GM12878 (cell line): ENCODE data around the gene FERMT1. TPM values are rescaled to one million over a fixed set of nuclear protein-coding genes. Genes with fewer than 3 reads are reported as not detected.

Source experiments
- ATAC-seq: fragments of 200-7000 bp; cut with Tn5 transposase; 3 replicates; pipeline ENCODE4 v1.9.1; 2020; ENCODE audit warnings: mild to moderate bottlenecking, moderate library complexity
- BruUV-seq: library from RNA; stranded (reverse); fragments of 400-500 nt; replicated peaks from 2 replicates; lab custom pipeline; 2021; lab: Mats Ljungman, UMichigan
- CTCF ChIA-PET: fragments of 300-600 bp; sonication (Branson Sonifier 250); formaldehyde crosslinking; extraction: SDS; loops from one replicate; lab custom pipeline; 2021; ENCODE audit warnings: inconsistent platforms; lab: Yijun Ruan, JAX
- POLR2A ChIA-PET: fragments of 350-600 bp; formaldehyde crosslinking; extraction: SDS; loops from one replicate; lab custom pipeline; 2021; ENCODE audit warnings: inconsistent platforms; lab: Charles Lee
- RAD21 ChIA-PET: fragments of 300-600 bp; sonication (Branson Sonifier 250); formaldehyde crosslinking; loops from one replicate; lab custom pipeline; 2023; ENCODE audit warnings: antibody characterized with exemption; ENCODE audit not compliant: unreplicated experiment; lab: Charles Lee
- SMC1A ChIA-PET: fragments of 300-600 bp; sonication (Branson Sonifier 250); formaldehyde crosslinking; loops from one replicate; lab custom pipeline; 2023; ENCODE audit not compliant: unreplicated experiment, uncharacterized antibody; lab: Charles Lee
- DNase-seq: peaks from one replicate; pipeline ENCODE4 v3.0.0-alpha.2; 2011; ENCODE audit warnings: low read depth, low spot score
- FAIRE-seq: peaks from 3 replicates; lab custom pipeline; 2011; peaks lifted over from hg19 to GRCh38; lab: Jason Lieb, UNC
- H2AFZ ChIP-seq: 2 replicates; pipeline ENCODE4 v1.6.0; 2011; ENCODE audit warnings: low read depth, low read length, control low read depth; ENCODE audit not compliant: control insufficient read depth
- H3K27ac ChIP-seq: 2 replicates; pipeline ENCODE4 v1.5.1; 2011; ENCODE audit warnings: control low read depth; ENCODE audit not compliant: control insufficient read depth, insufficient read depth
- H3K27me3 ChIP-seq, 2 experiments: replicated peaks in 1 of 2; 2 replicates each; pipeline versions ENCODE4 v1.6.0 to v1.6.1; 2011; ENCODE audit warnings: low read length in 1 of 2; ENCODE audit not compliant: control insufficient read depth in 2 of 2, insufficient read depth in 2 of 2
- H3K36me3 ChIP-seq, 2 experiments: 2 replicates each; pipeline ENCODE4 v1.5.1; 2011; ENCODE audit warnings: low read length in 1 of 2; ENCODE audit not compliant: control insufficient read depth in 2 of 2, insufficient read depth in 2 of 2
- H3K4me1 ChIP-seq: 2 replicates; pipeline ENCODE4 v1.6.1; 2011; ENCODE audit warnings: mild to moderate bottlenecking, low read length, moderate library complexity, mixed read lengths; ENCODE audit not compliant: control insufficient read depth, insufficient read depth
- H3K4me2 ChIP-seq: 2 replicates; pipeline ENCODE4 v1.6.0; 2011; ENCODE audit warnings: control low read depth; ENCODE audit not compliant: control insufficient read depth, insufficient read depth
- H3K4me3 ChIP-seq: fragments of 200-600 bp; sonication (generic); 2 replicates; pipeline ENCODE4 v1.5.1; 2016
- H3K79me2 ChIP-seq: 2 replicates; pipeline ENCODE4 v1.6.0; 2011; ENCODE audit warnings: low read length; ENCODE audit not compliant: control insufficient read depth, insufficient read depth
- H3K9ac ChIP-seq: 2 replicates; pipeline ENCODE4 v1.8.0; 2011; ENCODE audit warnings: low read length, control low read depth, mixed read lengths; ENCODE audit not compliant: control insufficient read depth, insufficient read depth
- H3K9me3 ChIP-seq: replicated peaks from 3 replicates; pipeline ENCODE4 v1.5.1; 2011; ENCODE audit warnings: mild to moderate bottlenecking, low read length; ENCODE audit not compliant: control insufficient read depth, insufficient read depth
- H4K20me1 ChIP-seq: 2 replicates; pipeline ENCODE4 v1.6.0; 2011; ENCODE audit not compliant: control insufficient read depth, insufficient read depth
- CBFB ChIP-seq: IDR thresholded peaks from 2 replicates; pipeline ENCODE4 v1.6.1; 2016; ENCODE audit warnings: antibody characterized with exemption, low read depth
- CUX1 ChIP-seq: IDR thresholded peaks from 2 replicates; pipeline ENCODE4 v1.6.1; 2012; ENCODE audit warnings: improper control_type of control experiment, low read depth, low read length; ENCODE audit not compliant: insufficient replicate concordance
- E4F1 ChIP-seq: fragments of 450-650 bp; IDR thresholded peaks from 2 replicates; pipeline ENCODE4 v1.6.1; 2018; ENCODE audit warnings: borderline replicate concordance, mild to moderate bottlenecking; ENCODE audit not compliant: partially characterized antibody
- FOXM1 ChIP-seq: IDR thresholded peaks from 2 replicates; pipeline ENCODE4 v1.6.1; 2012; ENCODE audit warnings: low read depth, mild to moderate bottlenecking, inconsistent platforms, low read length, moderate library complexity
- HDAC6 ChIP-seq: fragments of 200-600 bp; sonication (generic); IDR thresholded peaks from one replicate; pipeline ENCODE4 v1.8.0; 2017; ENCODE audit warnings: antibody characterized with exemption; ENCODE audit not compliant: unreplicated experiment
- HSF1 ChIP-seq: fragments of 150-350 bp; IDR thresholded peaks from 2 replicates; pipeline ENCODE4 v1.6.1; 2014; ENCODE audit warnings: mild to moderate bottlenecking, low read depth, low read length
- IRF3 ChIP-seq: fragments of 450-650 bp; IDR thresholded peaks from 2 replicates; pipeline ENCODE4 v1.6.1; 2014; ENCODE audit warnings: mild to moderate bottlenecking
- MXI1 ChIP-seq: fragments of 150-350 bp; IDR thresholded peaks from 2 replicates; pipeline ENCODE4 v1.6.1; 2011; ENCODE audit warnings: low read depth, mild to moderate bottlenecking, inconsistent platforms, low read length, improper control_type of control experiment
- PAX8 ChIP-seq: fragments of 450-650 bp; IDR thresholded peaks from 2 replicates; pipeline ENCODE4 v1.6.1; 2017; ENCODE audit warnings: mild to moderate bottlenecking, moderate library complexity
- SP1 ChIP-seq: IDR thresholded peaks from one replicate; pipeline ENCODE4 v1.6.1; 2011; ENCODE audit warnings: low read depth, low read length
- SUZ12 ChIP-seq: fragments of 200-600 bp; sonication (generic); IDR thresholded peaks from one replicate; pipeline ENCODE4 v1.6.1; 2018; ENCODE audit warnings: antibody characterized with exemption, mild to moderate bottlenecking; ENCODE audit not compliant: unreplicated experiment
- TCF12 ChIP-seq: IDR thresholded peaks from 2 replicates; pipeline ENCODE4 v1.6.1; 2011; ENCODE audit warnings: low read depth, mild to moderate bottlenecking, low read length
- TCF7 ChIP-seq: IDR thresholded peaks from 2 replicates; pipeline ENCODE4 v1.6.1; 2014; ENCODE audit warnings: antibody characterized with exemption, borderline replicate concordance
- ZSCAN29 ChIP-seq: fragments of 450-650 bp; IDR thresholded peaks from 2 replicates; pipeline ENCODE4 v1.6.1; 2017; ENCODE audit warnings: mild to moderate bottlenecking, moderate library complexity
- WGBS: methylation state at CpG from one replicate; pipeline ENCODE4 v1.1.6; 2016; ENCODE audit warnings: low lambda C conversion rate; ENCODE audit not compliant: insufficient replicate concordance, insufficient coverage; ENCODE audit errors: missing lambda C conversion rate; 5-methylcytosine and 5-hydroxymethylcytosine counted together
- in situ Hi-C: fragments of 300-500 bp; cut with MboI; formaldehyde crosslinking; loops from 9 replicates; pipeline ENCODE4 v1.14.3; 2018; ENCODE audit warnings: mixed read lengths
- intact Hi-C: fragments of 100-400 bp; cut with micrococcal nuclease; formaldehyde crosslinking; loops from one replicate; pipeline ENCODE4 v1.14.2; 2022; ENCODE audit not compliant: unreplicated experiment
- polyA plus RNA-seq, 11 experiments: library from polyadenylated mRNA; depleted of rRNA in 4 of 11; unstranded in 6 of 11; stranded (reverse) in 5 of 11; fragments of >200 nt; fragmentation: Nextera tagmentation in 4 of 11; fragmentation: Illumina TruSeq in 1 of 11; extraction: Ambion mirVana in 4 of 11; extraction: Trizol in 1 of 11; gene quantifications; 1 replicate in 1 of 11; 2 replicates in 10 of 11; pipeline versions ENCODE4 v1.2.1 to v1.2.3, GENCODE V29; 2011 to 2016; ENCODE audit warnings: inconsistent platforms in 2 of 11, missing spikeins in 2 of 11, low read depth in 1 of 11
- total RNA-seq, 4 experiments: library from RNA; depleted of rRNA in 3 of 4; stranded (reverse); fragments of >200 nt in 3 of 4; fragmentation: Illumina TruSeq in 1 of 4; extraction: Trizol in 1 of 4; gene quantifications; 2 replicates each; pipeline versions ENCODE4 v1.2.1 to v1.2.3, GENCODE V29; 2013 to 2021

The FERMT1 gene
- total and polyA plus RNA-seq, 10 of the 15 experiments (the other 5 are each of a cell fraction or from before 2014, with no cell fraction given) = 0.04 to 3.1 (median 0.45) TPM

GRCh38 chr20:6053064-6053775 lies 69.6 kb downstream of the FERMT1 start:
- BruUV-seq = no TSS peak
- in situ Hi-C loops = no loop called here
- TF ChIP-seq PAX8 (no peak), FOXM1 (no peak), SUZ12 (no peak), CUX1 (no peak), SP1 (no peak), IRF3 (no peak), CBFB (no peak), HSF1 (no peak), MXI1 (no peak), E4F1 (no peak), HDAC6 (no peak), TCF12 (no peak), TCF7 (no peak), ZSCAN29 (no peak)

More at GRCh38 chr20:6053064-6053775, 69.6 kb downstream of the FERMT1 start:
- H3K4me2 ChIP-seq = no peak overlapping the region
- no peaks in the 10 kb centered on the region for H3K4me1 ChIP-seq
- intact Hi-C loops = no loop called here
- no peak overlapping the region for H3K9ac ChIP-seq
- ATAC-seq (no peak), FAIRE-seq (no peak), DNase-seq (no peak)
- no peaks in the 10 kb centered on the region for H4K20me1 ChIP-seq
- ChIA-PET POLR2A (no interaction called here), CTCF (interaction anchor here (0.6 kb wide), 1 partner anchor 525 kb away, joined by 3 read pairs; no protein-coding TSS in a partner anchor), SMC1A (no interaction called here), RAD21 (no interaction called here)
- no peaks in the 10 kb centered on the region for H3K79me2 ChIP-seq
- no peaks in the 10 kb centered on the region for H3K36me3 ChIP-seq
- H3K27me3 ChIP-seq = peaks cover 3 to 9% of the 10 kb centered on the region in 2 experiments; a peak in 3 of 4 replicates
- no peaks in the 10 kb centered on the region for H3K9me3 ChIP-seq
- 38% methylated on average over 8 of the region's 8 CpGs for WGBS
- H3K4me3 ChIP-seq = no peak overlapping the region
- H2AFZ ChIP-seq = no peak overlapping the region
- H3K27ac ChIP-seq = no peak overlapping the region
